ENCODE results near the gene FAF2. TPM values are rescaled to one million over a fixed set of nuclear protein-coding genes. Genes with fewer than 3 reads are reported as not detected.

The FAF2 gene
- total RNA-seq, 2 experiments from 2014 or later = 34.4 to 34.6 TPM

DNA sequence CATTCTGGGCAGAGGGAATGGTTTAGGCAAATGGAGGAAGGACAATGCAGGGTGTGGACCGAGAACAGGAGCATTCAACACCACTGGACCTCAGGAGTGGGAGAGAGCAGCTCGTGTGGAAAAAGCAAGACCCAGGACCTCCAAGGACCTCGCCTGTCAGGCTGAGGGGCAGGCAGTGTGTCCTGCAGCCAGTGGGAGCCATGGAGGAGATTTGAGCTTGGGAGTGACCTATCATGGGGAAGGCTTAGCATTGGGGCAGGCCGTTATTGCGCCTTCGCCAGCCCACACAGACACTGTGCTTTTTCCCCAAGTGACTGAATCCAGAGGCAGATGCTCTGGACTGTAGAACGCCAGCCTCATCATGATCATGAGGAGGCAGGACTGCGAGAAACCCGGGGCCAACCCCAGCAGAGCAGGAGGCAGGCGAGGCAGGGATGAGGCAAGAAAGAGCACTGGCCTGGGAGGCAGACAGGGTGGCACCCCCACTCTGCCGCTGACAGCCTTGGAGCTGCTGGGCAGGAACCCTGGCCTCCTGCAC is 104.2 kb downstream of the FAF2 start:
- CTCF ChIA-PET = interaction anchor here (0.7 kb wide), 1 partner anchor 9 kb away, joined by 3 read pairs; no protein-coding TSS in a partner anchor
- H3K27me3 Mint-ChIP-seq = no peaks in the 10 kb centered on the region
- no peak overlapping the region for H3K27ac Mint-ChIP-seq
- peaks cover 53% of the 10 kb centered on the region for H3K4me1 Mint-ChIP-seq (ENCODE audit: low read depth)
- no peaks in the 10 kb centered on the region for H3K9me3 Mint-ChIP-seq
- POLR2A ChIA-PET = no interaction called here
- intact Hi-C loops (cut with micrococcal nuclease) = no loop called here
- H3K4me3 Mint-ChIP-seq = no peak overlapping the region
- H3K36me3 Mint-ChIP-seq = no peaks in the 10 kb centered on the region
- no peak for DNase-seq

DNA sequence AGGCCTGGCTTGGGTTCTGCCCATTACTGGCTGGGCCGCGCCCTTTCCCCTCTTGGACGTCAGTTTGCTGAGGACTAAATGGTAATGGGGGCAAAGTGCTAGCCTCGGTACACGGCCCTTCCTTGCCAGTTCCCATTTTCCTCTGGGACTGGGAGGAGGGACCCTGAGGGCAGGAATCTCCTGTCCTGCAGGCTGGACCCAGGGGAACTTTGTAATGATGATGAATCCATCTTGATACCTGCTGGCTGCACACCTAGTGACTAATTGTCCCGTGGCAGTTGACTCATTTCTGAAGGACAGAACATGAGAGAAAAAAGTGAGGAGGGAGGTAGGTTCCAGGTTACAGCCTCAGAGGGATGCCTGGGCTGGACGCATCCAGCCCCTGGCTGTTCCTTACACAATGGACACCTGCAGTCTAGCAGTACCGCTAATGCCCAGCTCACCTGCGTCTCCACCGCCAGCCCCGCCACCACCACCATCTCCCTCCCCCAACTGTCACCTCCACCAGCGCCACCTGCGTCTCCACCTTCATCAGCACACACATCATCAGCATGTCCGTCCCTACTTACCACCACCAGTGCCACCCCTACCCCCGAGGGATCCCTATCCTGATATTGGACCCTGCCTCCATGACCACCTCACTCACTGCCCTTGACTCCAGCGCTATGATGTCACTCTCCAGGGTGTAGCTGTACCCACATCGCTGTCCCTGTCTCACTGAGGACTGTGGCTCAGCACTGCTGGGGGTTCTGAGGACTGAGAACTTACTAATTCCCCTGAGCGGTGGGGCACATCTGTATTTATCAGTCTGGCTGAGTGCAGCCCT is 105.3 kb downstream of the FAF2 start:
- Mint-ChIP-seq H3K4me1 (ENCODE audit: low read depth) (peaks cover 45% of the 10 kb centered on the region), H3K27me3 (no peaks in the 10 kb centered on the region), H3K4me3 (no peak overlapping the region), H3K9me3 (no peaks in the 10 kb centered on the region), H3K27ac (peak overlapping the region; percentile 38), H3K36me3 (no peaks in the 10 kb centered on the region)
- intact Hi-C loops (cut with micrococcal nuclease) = no loop called here
- DNase-seq = peak; percentile 50
- CTCF ChIA-PET = interaction anchor here (2.8 kb wide), 1 partner anchor 20 kb away, joined by 9 read pairs; no protein-coding TSS in a partner anchor
- POLR2A ChIA-PET = no interaction called here

DNA sequence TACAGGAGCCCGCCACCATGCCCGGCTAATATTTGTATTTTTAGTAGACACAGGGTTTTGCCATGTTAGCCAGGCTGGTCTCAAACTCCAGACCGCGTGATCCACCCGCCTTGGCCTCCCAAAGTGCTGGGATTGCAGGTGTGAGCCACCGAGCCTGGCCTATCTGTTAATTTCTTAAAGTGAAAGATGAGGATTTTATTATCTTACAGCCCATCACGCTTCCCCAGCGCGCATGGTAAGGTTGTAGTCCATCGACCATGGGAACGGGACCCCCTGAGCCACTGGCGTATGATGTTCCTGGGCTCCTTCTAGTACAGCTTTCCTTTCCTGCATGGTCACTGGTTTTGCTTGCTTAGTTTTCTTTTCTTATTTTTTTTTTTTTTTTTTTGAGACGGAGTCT is 109.7 kb downstream of the FAF2 start:
- ChIA-PET CTCF (interaction anchor here (0.7 to 1.2 kb wide), 2 partner anchors 100 to 105 kb away, joined by 3 read pairs; no protein-coding TSS in a partner anchor), POLR2A (interaction anchor here (0.6 kb wide), 1 partner anchor 109 kb away, joined by 5 read pairs; no protein-coding TSS in a partner anchor)
- DNase-seq = no peak
- H3K27ac Mint-ChIP-seq = no peak overlapping the region
- H3K9me3 Mint-ChIP-seq = peaks cover 4% of the 10 kb centered on the region
- no peaks in the 10 kb centered on the region for H3K36me3 Mint-ChIP-seq
- intact Hi-C loops (cut with micrococcal nuclease) = no loop called here
- peaks cover 56% of the 10 kb centered on the region for H3K4me1 Mint-ChIP-seq (ENCODE audit: low read depth)
- H3K27me3 Mint-ChIP-seq = peaks cover 1% of the 10 kb centered on the region
- no peak overlapping the region for H3K4me3 Mint-ChIP-seq

Other genes with a start within 250 kb of the FAF2 start
- gene SIMC1, start 210.0 kb upstream of the FAF2 start, total RNA-seq = 10 to 100 TPM; 24.4 to 26.8 TPM
- 10 to 100 TPM; 35.3 to 40.3 TPM for gene KIAA1191, start 86.6 kb upstream of the FAF2 start, total RNA-seq
- gene ARL10, start 82.9 kb upstream of the FAF2 start, total RNA-seq = 10 to 100 TPM in 1 of 2 experiments, 1 to 10 TPM in 1; 9.3 to 12.2 TPM
- 10 to 100 TPM; 52.5 to 57.6 TPM for gene NOP16, start 59.8 kb upstream of the FAF2 start, total RNA-seq
- gene HIGD2A, start 59.6 kb upstream of the FAF2 start, total RNA-seq = 100 to 1,000 TPM; 112 to 119 TPM
- 10 to 100 TPM; 51.5 to 57.0 TPM for gene CLTB, start 31.8 kb upstream of the FAF2 start, total RNA-seq
- gene RNF44, start 89.0 kb downstream of the FAF2 start, total RNA-seq = 10 to 100 TPM; 61.9 to 68.1 TPM
- gene CDHR2, start 101.0 kb downstream of the FAF2 start, total RNA-seq = under 1 TPM; 0.36 to 0.38 TPM
- gene GPRIN1, start 161.8 kb downstream of the FAF2 start, total RNA-seq = 1 to 10 TPM; 4.5 to 5.3 TPM
- under 1 TPM in 1 of 2 experiments, not detected in 1; 0.31 TPM for gene SNCB, start 182.1 kb downstream of the FAF2 start, total RNA-seq
- gene EIF4E1B, start 182.3 kb downstream of the FAF2 start, total RNA-seq = not detected
- 10 to 100 TPM; 25.2 to 25.3 TPM for gene TSPAN17, start 199.1 kb downstream of the FAF2 start, total RNA-seq